ENCODE data around the gene OTOA.
"Not testable (repeated sequence)": the region's sequence is repeated elsewhere in the genome, so short reads cannot be mapped to it uniquely, and the experiment has no call there.

OTOA gene

DNA sequence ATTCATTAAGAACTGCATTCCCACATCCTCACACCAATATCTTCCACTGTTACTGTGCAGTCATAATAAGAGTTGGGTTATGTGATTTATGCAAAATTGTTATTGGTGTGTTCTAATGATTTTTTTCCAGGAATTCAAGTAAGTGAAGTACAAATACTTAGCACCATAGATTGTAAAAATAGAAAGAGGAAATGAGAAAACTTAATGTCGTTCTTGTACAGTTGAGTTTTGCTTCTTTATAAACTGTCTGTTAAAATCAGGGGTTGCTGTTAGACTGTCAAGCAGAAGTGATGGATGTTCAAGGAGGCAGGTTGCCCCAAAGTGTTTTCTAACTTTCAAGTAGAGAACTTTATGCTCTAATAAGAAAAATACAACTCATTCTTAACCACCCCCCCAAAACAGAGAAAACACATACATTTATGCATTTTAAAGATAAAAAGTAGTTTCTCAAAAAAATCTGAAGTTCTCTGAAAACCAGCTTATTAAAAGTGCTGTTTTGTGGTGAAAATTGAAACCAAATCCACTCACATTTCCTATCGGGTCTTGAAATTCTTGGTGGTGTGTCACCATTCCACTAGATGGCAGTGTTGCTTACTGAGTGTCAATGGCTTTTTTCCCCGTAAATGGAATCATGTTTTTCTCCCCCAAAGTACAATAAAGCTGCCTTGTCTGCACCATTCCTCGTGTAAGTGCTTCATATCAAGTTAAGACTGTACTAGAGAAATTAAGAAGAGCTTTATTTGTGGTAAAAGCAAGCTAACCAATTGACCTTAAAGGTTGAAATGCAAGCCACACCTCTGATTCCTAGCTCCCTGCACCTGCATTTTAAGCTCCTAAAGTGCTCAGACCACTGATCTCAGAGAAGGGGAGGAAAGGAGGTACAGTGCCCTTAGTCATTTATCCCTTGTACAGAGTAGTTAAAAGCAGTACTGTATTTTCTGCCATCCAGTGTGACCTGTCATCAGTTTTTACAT lies 6.7 kb upstream of the OTOA start:
- POLR2A ChIA-PET (ENCODE audit: low non-redundant PET) = no interaction called here
- peak; percentile 69 for DNase-seq (ENCODE audit: low spot score)
- CTCF ChIA-PET = interaction anchor here (0.6 to 1.6 kb wide), 23 partner anchors 9 to 1060 kb away, joined by 3 to 31 read pairs (median 3); no protein-coding TSS in a partner anchor
- peak; percentile 82 for TF ChIP-seq CTCF (conservative IDR thresholded peaks at IDR 0.05; ENCODE audit: low read depth)
- no peak overlapping the region for H3K27ac ChIP-seq

- POLR2A ChIA-PET (ENCODE audit: low non-redundant PET) = no interaction called here
- DNase-seq (ENCODE audit: low spot score) = no peak
- no peak for TF ChIP-seq CTCF (conservative IDR thresholded peaks at IDR 0.05; ENCODE audit: low read depth)
- CTCF ChIA-PET = no interaction called here
- H3K27ac ChIP-seq = no peak overlapping the region
Measured at GRCh38 chr16:21659124-21659523, 4.6 kb upstream of the OTOA start.

- H3K27ac ChIP-seq = no peak overlapping the region
- DNase-seq (ENCODE audit: low spot score) = no peak
- CTCF ChIA-PET = interaction anchor here (0.6 to 1.0 kb wide), 2 partner anchors 13 to 19 kb away, joined by 4 to 7 read pairs; no protein-coding TSS in a partner anchor
- no peak for TF ChIP-seq CTCF (conservative IDR thresholded peaks at IDR 0.05; ENCODE audit: low read depth)
- POLR2A ChIA-PET (ENCODE audit: low non-redundant PET) = no interaction called here
Measured at GRCh38 chr16:21664801-21665492, 1.2 kb downstream of the OTOA start.

GRCh38 chr16:21666772-21667171 lies 3.0 kb downstream of the OTOA start:
- CTCF ChIA-PET = interaction anchor here (0.9 to 1.3 kb wide), 2 partner anchors 9 kb away, joined by 3 to 4 read pairs; no protein-coding TSS in a partner anchor
- no peak overlapping the region for H3K27ac ChIP-seq
- TF ChIP-seq CTCF (conservative IDR thresholded peaks at IDR 0.05; ENCODE audit: low read depth) = no peak
- DNase-seq (ENCODE audit: low spot score) = no peak
- POLR2A ChIA-PET (ENCODE audit: low non-redundant PET) = no interaction called here

DNA sequence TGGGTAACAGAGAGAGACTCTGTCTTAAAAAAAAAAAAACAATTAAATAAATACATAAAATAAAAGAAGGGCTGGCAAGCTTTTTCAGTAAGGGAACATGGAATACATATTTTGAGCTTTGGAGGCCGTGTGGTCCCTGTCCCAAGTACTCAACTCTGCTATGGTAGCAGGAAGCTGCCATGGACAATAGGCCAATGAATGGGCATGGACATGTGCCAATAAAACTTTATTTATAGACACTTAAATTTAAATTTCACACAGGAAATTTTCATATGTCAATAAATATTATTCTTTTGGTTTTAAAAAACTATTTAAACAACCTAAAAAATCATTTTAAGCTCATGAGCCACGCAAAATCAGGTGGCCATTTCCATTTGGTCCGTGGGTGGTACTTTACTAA lies 3.8 kb downstream of the OTOA start:
- TF ChIP-seq CTCF (conservative IDR thresholded peaks at IDR 0.05; ENCODE audit: low read depth) = no peak
- POLR2A ChIA-PET (ENCODE audit: low non-redundant PET) = no interaction called here
- no peak overlapping the region for H3K27ac ChIP-seq
- DNase-seq (ENCODE audit: low spot score) = no peak
- CTCF ChIA-PET = interaction anchor here (0.9 kb wide), 1 partner anchor 10 kb away, joined by 4 read pairs; no protein-coding TSS in a partner anchor

DNA sequence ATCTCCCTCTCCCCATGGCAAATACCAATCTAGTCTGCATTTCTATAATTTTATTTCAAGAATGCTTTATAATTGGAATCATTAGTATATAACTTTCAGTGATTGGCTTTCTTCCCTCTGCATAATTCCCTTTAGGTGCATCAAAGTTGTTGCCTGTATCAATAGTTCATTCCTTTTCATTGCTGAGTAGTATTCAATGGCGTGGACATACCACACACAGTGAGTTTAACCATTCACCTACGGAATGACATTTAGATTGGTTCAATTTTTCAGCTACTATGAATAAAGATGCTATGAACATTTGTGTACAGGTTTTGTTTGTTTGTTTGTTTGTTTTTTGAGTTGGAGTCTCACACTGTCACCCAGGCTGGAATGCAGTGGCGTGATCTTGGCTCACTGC lies 9.7 kb downstream of the OTOA start:
- ChIA-PET POLR2A (ENCODE audit: low non-redundant PET) (no interaction called here), CTCF (no interaction called here)
- DNase-seq (ENCODE audit: low spot score) = no peak
- no peak overlapping the region for H3K27ac ChIP-seq
- no peak for TF ChIP-seq CTCF (conservative IDR thresholded peaks at IDR 0.05; ENCODE audit: low read depth)

GRCh38 chr16:21674456-21674855 lies 10.7 kb downstream of the OTOA start:
- POLR2A ChIA-PET (ENCODE audit: low non-redundant PET); H3K27ac ChIP-seq; DNase-seq (ENCODE audit: low spot score): not testable (repeated sequence)
- CTCF ChIA-PET = interaction anchor here (0.6 kb wide), 1 partner anchor 27 kb away, joined by 3 read pairs; no protein-coding TSS in a partner anchor

GRCh38 chr16:21680714-21681113 lies 16.9 kb downstream of the OTOA start:
- CTCF ChIA-PET = interaction anchor here (0.6 to 0.7 kb wide), 2 partner anchors 24 to 55 kb away, joined by 3 read pairs; no protein-coding TSS in a partner anchor
- POLR2A ChIA-PET (ENCODE audit: low non-redundant PET); H3K27ac ChIP-seq; DNase-seq (ENCODE audit: low spot score): not testable (repeated sequence)
